Type B pancreatic cell (in vitro differentiated cells): ENCODE measurements around the gene CYP26C1. TPM values are rescaled to one million over a fixed set of nuclear protein-coding genes. Genes with fewer than 3 reads are reported as not detected.

Source experiments
- DNase-seq: peaks from one replicate; pipeline ENCODE4 v3.0.0; 2021; ENCODE audit warnings: mixed read lengths; ENCODE audit not compliant: unreplicated experiment; ENCODE audit errors: extremely low spot score
- H3K27ac Mint-ChIP-seq: 2 replicates; pipeline ENCODE4 v1.8.0; 2021; ENCODE audit warnings: mild to moderate bottlenecking, mixed read lengths
- H3K27me3 Mint-ChIP-seq: 2 replicates; pipeline ENCODE4 v1.8.0; 2021; ENCODE audit warnings: mixed read lengths
- H3K36me3 Mint-ChIP-seq: 2 replicates; pipeline ENCODE4 v1.8.0; 2021; ENCODE audit warnings: mixed read lengths
- H3K4me1 Mint-ChIP-seq: one replicate; pipeline ENCODE4 v1.8.0; 2021; ENCODE audit warnings: mixed read lengths; ENCODE audit not compliant: unreplicated experiment
- H3K4me3 Mint-ChIP-seq: 2 replicates; pipeline ENCODE4 v1.8.0; 2021; ENCODE audit warnings: mild to moderate bottlenecking, mixed read lengths
- H3K9me3 Mint-ChIP-seq: 2 replicates; pipeline ENCODE4 v1.8.0; 2021; ENCODE audit warnings: mixed read lengths
- CTCF ChIP-seq: fragments of 200-600 bp; sonication (generic); conservative IDR thresholded peaks from 2 replicates; pipeline ENCODE4 v1.5.0; 2021; ENCODE audit warnings: antibody characterized with exemption, mild to moderate bottlenecking
- total RNA-seq: library from RNA; stranded (reverse); gene quantifications from 2 replicates; pipeline ENCODE4 v1.2.1, GENCODE V29; 2021; ENCODE audit warnings: low replicate concordance

Gene CYP26C1
- total RNA-seq, 1 donor from 2014 or later = not detected

GRCh38 chr10:93064874-93065660, 4.5 kb downstream of the CYP26C1 start:
- H3K4me1 Mint-ChIP-seq = peaks cover 15% of the 10 kb centered on the region
- peaks cover 81% of the 10 kb centered on the region for H3K27me3 Mint-ChIP-seq
- no peaks in the 10 kb centered on the region for H3K9me3 Mint-ChIP-seq
- peaks cover 6% of the 10 kb centered on the region for H3K36me3 Mint-ChIP-seq
- no peak for TF ChIP-seq CTCF
- H3K27ac Mint-ChIP-seq = no peak overlapping the region
- H3K4me3 Mint-ChIP-seq = peak overlapping the region; percentile 70
- no peak for DNase-seq

GRCh38 chr10:93065675-93066543, 5.3 kb downstream of the CYP26C1 start:
- H3K9me3 Mint-ChIP-seq = no peaks in the 10 kb centered on the region
- H3K36me3 Mint-ChIP-seq = peaks cover 5% of the 10 kb centered on the region
- no peak overlapping the region for H3K27ac Mint-ChIP-seq
- no peak for DNase-seq
- TF ChIP-seq CTCF = no peak
- peaks cover 84% of the 10 kb centered on the region for H3K27me3 Mint-ChIP-seq
- peak overlapping the region; percentile 70 for H3K4me3 Mint-ChIP-seq
- peaks cover 19% of the 10 kb centered on the region for H3K4me1 Mint-ChIP-seq

GRCh38 chr10:93066544-93066913, 5.9 kb downstream of the CYP26C1 start:
- H3K27me3 Mint-ChIP-seq = peaks cover 88% of the 10 kb centered on the region
- peaks cover 23% of the 10 kb centered on the region for H3K4me1 Mint-ChIP-seq
- no peak overlapping the region for H3K4me3 Mint-ChIP-seq

GRCh38 chr10:93067443-93068365, 7.1 kb downstream of the CYP26C1 start:
- peaks cover 91% of the 10 kb centered on the region for H3K27me3 Mint-ChIP-seq
- H3K36me3 Mint-ChIP-seq = peaks cover 5% of the 10 kb centered on the region
- no peak for DNase-seq
- H3K4me1 Mint-ChIP-seq = peaks cover 27% of the 10 kb centered on the region
- TF ChIP-seq CTCF = no peak
- H3K4me3 Mint-ChIP-seq = peak overlapping the region; percentile 81
- H3K27ac Mint-ChIP-seq = no peak overlapping the region
- H3K9me3 Mint-ChIP-seq = no peaks in the 10 kb centered on the region

More at GRCh38 chr10:93066544-93066913, 5.9 kb downstream of the CYP26C1 start:
- no peak for DNase-seq
- Mint-ChIP-seq H3K27ac (no peak overlapping the region), H3K36me3 (peaks cover 5% of the 10 kb centered on the region), H3K9me3 (no peaks in the 10 kb centered on the region)
- no peak for TF ChIP-seq CTCF
